HG03565 (cell line): ENCODE results near the gene NRG2.

Experiments
- ATAC-seq: cut with Tn5 transposase; IDR thresholded peaks from one replicate; pipeline ENCODE4 v1.9.1; 2021; ENCODE audit warnings: mild to moderate bottlenecking, moderate library complexity; ENCODE audit not compliant: unreplicated experiment

Gene NRG2

DNA sequence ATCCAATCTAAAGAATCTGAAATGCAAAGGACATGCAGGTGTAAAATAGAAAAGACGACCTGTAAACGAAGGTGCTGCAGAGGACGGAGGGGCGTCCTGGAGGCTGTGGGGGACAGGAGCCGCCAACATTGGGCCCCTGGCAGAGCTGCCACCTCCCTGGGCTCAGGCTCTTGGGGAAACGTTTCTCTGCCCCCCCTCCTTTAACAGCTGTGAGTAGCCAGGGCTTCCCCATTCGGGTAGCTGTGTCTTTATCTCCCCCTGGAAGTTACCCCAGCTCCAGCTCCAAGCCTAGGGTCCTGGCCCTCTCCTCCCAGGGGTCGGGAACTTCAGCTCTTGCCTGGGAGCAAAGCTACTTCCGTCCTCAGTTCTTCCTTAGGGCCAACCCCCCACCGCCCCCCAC, 196.0 kb downstream of the NRG2 start:
- no peak for ATAC-seq

DNA sequence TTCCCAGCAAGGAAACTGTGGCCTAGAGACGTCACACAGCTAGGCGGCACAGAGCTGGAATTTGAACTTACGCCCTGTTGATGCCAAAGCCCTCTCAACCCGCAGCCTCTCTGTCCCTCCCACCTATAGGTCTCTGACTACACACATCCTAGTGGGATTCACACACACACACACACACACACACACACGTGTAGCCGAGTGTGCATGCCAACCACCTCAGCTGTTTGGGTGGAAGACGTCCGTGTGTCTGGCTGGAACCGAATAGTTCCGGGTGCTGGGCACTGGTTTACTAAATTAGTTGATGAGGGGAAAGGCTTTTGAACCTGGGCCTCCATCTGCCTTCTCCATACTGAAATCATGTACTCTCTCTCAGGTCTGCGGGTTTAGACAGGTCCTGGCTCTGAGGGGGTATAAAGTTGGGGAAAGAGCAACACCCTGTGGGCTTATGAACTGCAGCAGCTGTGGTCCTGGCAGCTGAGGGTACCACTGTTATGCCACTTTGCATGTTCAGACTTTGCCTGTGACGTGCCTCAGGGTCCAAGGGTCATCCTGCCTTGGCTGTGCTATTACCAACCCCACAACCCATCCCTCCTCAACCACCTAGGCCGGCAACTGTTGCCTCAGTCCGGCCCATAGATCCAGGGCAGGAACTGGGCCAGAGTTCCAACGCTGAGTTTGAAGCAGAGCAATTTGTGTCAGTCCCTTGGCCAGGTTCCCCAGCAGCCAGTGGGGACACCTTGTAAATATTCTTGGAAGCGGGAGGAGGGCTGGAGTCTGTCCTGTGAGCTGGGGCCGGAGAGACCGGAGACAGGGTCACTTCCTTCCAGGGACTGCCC, 197.0 kb downstream of the NRG2 start:
- ATAC-seq = no peak

DNA sequence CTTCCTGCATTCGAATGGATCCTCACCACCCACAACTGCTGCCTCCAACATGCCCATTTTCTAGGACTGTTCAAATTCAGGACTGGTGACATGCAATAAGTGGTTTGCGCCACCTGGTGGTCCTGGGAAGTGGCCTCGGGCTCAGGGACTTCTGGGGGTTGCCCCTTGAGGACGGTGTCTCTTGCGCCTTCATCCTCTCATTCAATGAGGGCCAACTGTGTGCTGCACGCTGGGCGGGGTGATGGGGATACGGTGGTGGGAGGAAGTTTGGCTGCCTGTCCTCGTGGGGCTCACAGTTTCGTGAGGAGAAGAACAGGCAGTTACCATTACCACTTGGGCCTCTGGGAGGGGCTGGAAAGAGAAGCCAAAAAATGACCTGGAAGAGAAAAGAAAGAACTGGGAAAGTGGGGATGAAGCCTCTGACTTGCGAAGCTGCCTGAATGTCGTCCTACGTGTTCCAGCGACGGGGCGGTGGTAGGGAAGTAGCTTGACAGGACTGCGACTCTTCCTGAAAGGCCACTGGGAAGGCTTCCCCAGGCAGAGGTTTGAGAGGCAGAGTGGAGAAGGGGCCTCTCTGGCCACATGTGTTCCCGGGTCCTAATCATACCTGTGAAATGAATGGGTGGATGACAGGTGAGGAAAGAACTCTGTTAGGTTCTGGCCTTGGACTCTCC, 198.5 kb downstream of the NRG2 start:
- no peak for ATAC-seq

DNA sequence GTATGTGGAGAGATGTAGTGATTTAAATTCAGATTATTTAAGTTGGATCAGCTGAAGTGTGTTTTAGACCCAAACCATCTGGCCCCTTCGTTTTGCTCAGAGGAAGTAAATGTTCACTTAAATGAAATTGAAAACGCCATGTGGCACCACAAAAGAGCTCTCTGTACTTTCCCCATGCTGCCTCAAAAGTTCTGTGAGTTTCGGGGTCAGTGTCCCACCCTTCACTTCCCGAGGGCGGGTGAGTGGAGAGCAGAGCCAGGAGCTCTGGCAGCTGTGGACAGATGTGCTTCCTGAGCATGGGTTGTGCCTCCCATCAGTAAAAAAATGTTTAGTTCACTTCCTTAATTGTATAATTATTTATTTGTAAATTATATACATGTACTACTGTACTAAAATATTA, 199.1 kb downstream of the NRG2 start:
- ATAC-seq = no peak

DNA sequence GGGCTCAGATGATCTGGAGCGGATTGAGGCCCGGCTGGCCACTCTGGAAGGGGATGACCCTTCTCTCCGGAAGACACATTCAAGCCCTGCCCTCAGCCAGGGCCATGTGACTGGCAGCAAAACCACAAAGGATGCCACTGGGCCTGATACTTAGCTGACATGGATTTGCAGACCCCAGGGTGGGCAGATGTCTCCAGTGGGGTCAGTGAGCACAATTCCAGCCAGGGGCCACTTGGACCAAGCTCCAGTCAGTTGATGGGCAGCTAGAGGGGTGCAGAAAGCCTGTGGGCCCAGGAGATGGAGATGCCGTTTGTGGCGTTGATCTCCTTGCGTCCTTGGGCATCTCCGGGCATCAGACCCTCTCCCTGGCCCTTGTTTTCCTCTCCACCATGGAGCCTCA, 200.8 kb downstream of the NRG2 start:
- ATAC-seq = no peak

DNA sequence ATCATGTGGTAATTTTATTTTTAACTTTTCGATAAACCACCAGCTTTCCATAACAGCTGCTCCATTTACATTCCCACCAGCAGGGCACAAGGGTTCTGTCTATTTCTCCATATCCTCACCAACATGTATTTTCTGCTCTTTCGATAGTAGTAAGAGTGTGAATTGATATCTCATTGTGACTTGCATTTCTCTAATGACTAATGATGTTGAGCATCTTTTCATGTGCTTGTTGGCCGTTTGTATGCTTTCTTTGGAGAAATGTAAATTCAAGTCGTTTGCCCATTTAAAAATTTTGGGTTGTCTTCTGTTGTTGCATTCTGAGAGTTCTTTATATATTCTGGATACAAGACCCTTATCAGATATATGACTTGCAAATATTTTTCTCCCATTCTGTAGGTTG, 201.6 kb downstream of the NRG2 start:
- ATAC-seq = no peak

DNA sequence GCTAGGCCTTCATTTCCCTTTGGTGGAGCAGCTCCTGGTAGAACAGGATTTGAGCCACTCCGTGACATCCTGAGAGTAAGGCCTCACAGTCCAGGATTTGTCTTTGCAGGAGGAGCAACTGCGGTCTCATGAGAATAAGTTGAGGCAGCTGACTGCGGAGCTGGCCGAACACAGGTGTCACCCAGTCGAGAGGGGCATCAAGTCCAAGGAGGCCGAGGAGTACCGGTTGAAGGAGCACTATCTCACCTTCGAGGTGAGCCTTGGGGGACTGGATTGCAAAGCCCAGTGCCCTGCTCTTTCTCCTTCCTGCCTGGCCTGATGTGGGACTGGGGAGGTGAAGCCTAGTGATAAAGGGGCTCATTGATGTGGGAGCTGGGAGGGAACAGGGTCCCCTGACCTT, 203.2 kb downstream of the NRG2 start:
- no peak for ATAC-seq

DNA sequence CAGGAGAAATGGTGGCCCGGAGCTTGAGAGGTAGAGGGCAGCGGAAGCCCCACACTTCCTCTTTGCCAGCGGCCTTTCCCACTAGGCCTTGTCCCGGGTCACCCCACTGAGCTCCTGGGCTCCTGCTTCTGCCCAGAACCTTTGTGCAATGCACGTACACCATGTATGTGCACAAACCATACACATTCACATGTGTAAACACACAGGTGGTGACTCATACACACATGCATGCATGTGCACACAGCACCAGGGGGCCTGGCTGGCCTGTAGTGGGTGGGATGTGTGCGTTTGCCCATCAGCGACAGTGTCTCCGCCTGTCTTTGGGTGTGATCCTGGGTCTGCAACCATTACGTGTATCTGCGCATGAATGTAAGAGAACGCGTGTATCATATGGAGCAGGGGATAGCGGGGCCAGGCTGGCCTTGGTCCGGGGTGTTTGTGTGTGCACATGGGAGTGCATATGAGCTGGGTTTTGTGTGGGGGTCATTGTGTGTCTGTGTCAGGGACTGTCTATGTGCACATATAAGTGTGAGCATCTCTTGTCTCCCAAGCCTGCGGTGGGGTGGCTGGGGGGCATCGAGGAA, 203.8 kb downstream of the NRG2 start:
- ATAC-seq = no peak

DNA sequence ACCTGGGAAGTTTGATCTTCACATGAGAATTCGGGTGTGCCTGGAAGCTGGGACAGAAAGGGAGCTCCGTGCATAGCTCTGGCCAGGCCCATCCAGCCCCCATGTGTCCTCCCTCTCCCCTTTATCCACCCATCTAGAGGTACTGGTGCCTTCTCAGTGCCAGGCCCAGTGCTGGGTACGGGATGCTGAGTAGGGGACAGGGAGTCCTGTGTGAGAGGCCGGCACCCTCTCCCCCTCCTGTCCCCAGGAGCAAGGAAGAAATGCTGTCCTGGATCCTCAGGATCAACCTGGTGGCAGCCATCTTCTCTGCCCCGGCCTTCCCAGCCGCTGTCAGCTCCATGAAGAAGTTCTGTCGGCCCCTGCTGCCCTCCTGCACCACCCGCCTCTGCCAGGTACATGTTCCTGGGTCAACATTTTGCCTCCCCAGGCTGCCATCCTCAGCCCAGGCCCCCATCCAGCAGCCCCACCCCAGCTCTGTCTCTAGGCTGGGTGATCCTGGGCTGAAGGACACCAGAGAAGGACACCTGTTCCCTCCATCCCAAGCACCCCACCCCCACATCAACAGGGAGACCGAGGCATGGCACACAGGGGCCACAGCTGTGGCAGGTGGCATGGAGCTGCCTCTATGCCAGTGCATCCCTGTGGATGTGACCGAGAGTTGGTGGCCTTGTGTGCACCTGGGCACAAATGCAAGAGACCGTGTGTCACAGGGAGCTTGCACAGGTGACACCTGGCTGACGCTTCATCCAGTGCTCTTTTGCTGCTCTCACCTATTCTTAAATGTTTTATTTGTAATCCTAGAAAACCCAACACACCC, 204.5 kb downstream of the NRG2 start:
- no peak for ATAC-seq

DNA sequence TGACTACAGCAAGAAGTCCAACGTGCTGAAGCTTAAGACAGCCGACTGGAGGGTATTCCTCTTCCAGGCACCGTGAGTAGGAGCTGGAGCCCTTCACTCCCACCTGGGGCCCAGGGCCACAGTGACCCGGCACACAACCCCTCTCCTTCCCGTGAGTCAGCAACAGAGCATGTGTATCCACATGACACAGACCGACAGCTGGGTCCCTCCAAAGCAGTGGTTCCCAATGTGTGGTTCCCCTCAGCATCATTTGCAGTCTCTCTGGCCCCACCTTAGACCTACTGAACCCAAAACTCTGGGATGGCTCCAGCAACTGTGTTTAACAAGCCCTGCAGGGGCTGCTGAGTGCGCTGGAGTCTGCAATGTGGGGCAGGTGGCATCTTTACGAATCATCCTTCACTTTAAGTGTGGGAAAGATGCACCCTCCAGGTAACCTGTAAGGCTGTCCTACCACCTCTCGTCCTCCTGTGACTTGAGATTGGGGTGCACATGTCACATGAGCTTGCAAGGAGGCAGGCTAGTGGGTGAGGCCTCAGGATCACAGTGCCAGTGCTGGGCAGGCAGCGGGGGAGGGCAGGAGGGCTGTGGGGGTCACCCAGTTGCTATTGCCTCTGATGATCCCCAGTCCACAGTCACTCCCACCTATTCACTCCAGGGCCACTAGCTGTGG, 205.3 kb downstream of the NRG2 start:
- no peak for ATAC-seq

DNA sequence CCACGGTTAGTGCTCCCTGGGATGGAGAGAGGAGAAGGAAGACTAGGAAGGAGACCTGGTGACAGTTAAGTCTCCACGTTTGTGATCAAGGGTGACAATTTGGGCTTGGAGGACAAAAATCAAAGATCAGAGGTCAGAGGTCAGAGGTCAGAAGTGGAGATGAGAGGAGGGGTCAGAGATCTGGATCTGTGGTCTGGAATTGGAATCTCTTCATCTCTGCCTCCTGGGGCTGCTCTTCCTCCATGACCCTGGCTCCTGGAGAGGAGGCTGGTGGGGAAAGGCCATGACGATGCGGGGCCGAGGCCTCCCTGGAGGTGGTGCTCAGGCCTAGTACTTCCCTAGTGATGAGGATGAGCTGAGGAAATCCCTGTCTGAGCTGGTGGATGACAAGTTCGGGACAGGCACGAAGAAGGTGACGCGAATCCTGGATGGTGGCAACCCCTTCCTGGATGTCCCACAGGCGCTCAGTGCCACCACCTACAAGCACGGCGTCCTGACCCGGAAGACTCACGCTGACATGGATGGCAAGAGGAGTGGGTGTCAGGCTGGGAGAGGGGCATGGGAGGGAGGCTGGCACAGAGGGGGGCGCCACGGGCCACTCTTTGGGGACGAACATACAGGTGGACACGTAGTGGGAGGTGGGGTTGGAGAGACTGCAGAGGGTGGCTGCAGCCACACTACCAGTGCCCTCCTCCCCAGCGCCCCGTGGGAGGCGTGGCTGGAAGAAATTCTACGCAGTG, 206.5 kb downstream of the NRG2 start:
- no peak for ATAC-seq

DNA sequence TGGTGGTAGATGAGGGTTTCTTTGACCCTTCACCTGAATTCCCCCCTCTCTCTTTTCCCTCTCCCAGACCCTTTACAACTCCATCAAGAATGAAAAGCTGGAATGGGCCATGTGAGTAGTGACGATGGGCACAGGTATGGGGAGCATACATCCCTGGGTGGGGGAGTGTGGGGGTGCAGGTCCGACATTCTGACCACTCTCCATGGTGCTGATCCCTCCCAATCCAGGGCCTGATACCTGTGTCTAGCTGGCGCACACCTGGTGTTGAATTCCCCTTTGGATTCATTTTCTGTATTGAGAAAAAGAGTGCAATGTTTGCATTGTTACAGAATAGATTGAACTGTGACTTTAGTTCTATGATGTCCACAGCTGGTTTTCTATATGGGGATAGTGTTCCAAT, 207.4 kb downstream of the NRG2 start:
- no peak for ATAC-seq

DNA sequence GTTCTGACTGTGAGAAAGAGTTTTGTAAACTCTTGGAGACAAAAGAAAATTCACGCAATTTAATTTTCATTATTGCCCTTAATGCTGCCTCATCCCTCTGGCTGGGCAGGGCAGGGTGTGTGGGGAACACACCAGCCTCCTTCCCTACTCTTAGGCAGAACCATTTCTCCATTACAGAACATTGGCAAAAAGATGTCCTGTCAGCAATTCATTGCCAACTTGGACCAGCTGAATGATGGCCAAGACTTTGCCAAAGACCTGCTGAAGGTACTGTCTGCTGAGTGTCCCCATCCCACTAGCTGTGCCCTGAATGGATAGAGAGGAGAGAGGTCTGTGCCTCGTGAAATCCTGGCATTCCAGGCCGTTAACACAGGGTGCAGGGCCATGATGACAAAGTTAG, 209.6 kb downstream of the NRG2 start:
- ATAC-seq = no peak

DNA sequence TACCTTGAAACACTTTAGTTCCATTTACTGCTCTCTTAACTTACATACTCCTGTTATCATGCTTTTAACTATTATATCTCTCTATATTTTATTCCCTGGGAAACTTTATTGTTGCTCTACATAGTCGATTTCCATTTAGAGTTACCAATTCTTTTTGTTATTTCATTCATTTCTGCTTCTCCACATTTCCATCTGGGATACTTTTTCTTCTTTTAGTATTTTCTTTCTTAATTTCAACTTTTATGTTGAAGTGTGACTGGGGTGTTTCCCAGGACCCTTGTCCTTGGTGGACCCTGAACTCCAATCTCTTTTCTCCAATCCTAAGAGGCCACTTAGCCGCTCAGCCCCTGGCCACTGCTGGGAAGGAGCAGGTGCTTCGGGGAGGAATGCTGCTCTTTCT, 211.5 kb downstream of the NRG2 start:
- ATAC-seq = no peak

DNA sequence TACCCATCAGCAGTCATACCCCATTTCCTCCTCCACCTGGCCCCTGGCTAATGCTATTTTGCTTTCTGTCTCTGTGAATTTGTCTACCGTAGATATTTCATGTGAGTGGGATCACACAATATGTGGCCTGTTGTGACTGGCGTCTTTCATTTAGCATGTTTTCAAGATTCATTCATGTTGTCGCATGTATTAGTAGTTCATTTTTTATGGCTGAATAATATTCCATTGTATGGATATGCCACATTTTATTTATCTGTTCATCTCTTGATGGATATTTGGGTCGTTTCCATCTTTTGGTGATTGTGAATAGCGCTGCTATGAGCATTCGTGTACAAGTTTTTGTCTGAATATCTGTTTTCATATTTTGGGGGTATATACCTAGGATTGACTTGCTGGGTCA, 213.6 kb downstream of the NRG2 start:
- no peak for ATAC-seq

DNA sequence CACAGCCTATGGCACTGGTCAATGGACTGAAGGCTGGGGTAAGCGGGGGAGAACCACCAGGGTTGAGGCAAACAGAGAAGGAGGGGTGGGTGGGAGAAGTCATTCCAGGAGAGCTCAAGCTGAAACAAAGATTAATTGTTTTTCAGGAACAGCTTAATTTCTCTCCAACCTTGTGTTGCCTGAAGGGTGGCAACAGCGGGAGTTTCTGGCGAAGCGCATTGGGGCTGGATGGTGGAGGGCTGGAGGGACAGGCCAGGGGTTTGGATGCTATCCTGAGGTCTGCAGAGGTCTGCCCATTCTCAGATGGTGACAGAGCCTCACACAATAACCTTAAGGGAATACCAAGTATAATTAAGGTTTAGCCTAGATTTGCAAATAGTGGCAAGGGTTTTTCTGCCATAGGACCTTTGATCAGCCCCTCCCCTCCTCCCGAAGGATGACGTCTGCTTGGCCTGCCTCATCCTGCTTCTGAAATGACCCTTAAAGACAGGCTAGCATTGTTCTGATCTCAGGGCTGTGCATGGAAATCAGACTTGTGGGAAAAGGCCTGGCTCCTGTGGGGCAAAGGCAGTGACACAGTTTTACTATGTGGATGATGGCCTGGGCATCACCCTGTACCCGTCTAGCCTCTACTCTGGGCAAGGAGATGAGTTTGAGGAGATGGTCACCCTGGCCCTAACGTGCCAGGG, 214.7 kb downstream of the NRG2 start:
- no peak for ATAC-seq

DNA sequence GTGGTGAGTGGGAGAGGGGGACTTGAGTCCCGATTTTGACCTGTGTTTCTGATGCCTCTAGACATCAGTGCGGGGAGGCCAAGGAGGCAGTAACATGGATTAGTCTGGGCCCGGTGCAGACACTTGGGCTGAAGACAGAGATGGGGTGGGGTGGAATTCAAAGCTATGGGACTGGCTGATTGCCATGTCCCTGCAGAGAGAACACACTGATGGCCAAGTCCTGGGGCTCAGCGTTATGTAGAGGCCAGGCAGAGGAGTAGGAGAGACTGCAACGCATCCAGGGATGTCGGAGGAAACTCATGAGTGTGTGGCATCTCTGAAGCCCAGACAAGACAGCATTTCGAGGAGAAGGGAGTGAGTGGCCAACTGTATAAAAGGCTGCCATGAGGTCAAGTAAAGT, 217.4 kb downstream of the NRG2 start:
- no peak for ATAC-seq

DNA sequence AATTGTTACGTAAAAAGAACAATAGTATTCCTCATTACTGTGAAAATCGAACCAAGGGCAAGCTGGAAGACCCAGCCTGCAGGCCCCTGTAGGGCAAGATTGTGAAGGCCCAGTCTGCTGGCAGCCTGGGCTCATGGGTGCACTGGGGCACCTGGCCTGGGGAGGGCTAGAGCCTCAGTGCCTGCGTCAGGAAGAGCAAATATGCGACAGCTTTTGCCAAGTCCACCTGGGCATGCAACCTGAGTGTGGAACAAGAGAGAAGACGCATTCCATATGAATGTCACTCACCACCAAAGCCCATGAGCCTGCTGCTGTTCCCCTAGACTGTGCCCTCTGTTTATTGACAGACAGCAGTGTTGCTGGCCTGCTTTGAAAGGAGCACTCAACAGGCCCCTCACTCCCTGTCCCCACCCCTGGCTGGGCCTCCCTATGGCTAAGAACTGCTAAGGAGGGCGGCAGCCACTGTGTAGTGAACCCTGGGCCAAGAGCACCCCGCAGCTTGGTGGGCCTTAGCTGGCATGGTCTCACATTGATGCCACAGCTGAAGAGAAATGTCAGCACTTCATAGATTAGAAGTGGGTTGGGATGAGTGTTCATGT, 219.2 kb downstream of the NRG2 start:
- no peak for ATAC-seq
